HuH-7.5 (cell line): ENCODE results near the gene RXRB.
A peak's percentile ranks its signal among the peaks of the same experiment; 100 is the strongest.

Experiments
- DNase-seq: peaks from one replicate; pipeline ENCODE4 v3.0.0; 2011; ENCODE audit warnings: low spot score

RXRB gene

GRCh38 chr6:33176906-33177305, 23.6 kb downstream of the RXRB start:
- DNase-seq: no peak

- DNase-seq: no peak
These were observed 24.9 kb downstream of the RXRB start for GRCh38 chr6:33175436-33176069.

DNA sequence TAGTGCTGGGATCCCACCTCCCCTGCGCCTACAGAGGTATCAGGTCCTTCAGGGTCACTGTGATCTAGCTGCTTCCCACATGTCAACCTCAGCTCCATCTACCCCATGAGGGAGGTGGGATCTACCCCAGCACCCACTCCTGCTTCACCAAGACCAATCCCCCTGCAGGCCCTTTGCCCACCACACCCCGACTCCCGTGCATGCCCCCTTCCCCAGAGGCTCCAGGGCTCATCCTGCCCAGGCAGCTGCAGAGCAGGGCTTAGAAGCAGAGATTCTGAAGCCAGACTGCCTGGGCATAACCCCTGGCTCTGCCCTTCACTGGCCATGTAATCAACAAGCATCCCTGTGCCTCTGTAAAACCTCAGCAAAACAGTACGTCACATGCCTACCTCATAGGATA, 25.7 kb downstream of the RXRB start:
- no peak for DNase-seq

DNA sequence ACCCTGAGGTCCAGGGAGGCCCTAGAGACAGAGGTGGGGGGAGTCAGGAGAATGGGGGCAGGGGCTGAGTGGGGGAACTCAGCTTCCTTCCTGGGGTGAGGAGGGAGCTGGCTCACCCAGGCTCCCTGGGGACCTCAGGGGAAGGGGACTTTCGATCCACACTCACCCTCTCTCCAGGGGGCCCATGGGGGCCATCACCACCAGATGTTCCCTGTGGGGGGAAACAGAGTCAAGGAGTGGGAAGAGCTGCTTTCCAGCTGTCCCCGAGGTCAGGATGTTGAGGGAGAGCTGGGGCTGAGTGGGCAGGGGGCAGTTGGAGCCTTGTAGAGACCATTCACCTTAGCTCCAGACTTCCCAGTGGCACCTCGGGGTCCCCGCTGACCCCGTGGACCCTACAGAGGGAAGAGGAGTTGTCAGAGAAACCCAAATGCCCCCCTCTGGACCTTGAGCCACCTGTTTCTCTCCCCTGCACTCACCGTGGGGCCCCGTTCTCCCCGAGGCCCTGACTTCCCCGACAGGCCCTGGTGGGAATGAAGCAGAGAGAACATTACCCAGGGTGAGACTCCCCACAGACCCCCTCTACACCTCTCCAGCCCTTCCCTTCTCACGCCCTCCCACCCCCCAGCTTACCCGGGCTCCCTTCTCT, 26.8 kb downstream of the RXRB start:
- DNase-seq: no peak

- peak; percentile 63 for DNase-seq
These were observed 27.6 kb downstream of the RXRB start for GRCh38 chr6:33172688-33173534.

DNA sequence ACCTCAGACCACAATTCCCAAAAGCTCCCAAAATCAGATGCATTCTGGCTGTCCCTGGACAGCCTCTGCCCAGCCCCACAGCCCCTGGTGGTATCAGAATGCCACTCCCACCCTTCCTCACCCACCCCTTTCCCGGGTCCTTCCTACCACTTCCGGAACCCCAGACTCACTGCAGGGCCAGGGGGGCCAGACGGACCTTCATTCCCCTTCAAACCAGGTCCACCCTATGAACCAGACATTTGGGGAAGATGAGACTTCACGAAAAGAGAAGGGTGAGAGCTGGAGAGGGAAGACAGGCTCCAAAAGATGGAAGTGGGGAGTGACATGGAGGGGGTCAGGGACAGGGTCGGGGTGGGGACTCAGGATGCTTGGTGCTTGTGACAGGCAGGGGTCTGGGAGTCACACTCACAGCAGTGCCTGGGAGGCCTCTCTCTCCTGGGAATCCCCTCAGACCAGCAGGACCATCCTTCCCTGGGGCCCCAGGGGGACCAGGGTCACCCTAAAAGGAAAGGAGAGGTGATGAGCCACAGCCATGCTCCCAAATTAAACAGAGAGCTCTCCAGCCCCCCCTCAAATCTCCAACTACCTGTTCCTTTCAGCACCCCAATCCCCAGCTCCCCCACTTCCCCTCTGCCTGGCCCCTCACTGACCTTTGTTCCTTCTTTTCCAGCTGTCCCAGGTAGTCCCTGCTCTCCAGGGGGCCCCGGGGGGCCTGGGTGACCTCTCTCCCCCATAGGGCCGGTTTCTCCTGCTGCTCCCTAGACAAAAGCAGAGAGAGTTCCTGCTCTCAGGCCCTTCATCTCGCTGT, 28.4 kb downstream of the RXRB start:
- DNase-seq: no peak

- no peak for DNase-seq
These were observed 29.2 kb downstream of the RXRB start for GRCh38 chr6:33171016-33171879.

DNA sequence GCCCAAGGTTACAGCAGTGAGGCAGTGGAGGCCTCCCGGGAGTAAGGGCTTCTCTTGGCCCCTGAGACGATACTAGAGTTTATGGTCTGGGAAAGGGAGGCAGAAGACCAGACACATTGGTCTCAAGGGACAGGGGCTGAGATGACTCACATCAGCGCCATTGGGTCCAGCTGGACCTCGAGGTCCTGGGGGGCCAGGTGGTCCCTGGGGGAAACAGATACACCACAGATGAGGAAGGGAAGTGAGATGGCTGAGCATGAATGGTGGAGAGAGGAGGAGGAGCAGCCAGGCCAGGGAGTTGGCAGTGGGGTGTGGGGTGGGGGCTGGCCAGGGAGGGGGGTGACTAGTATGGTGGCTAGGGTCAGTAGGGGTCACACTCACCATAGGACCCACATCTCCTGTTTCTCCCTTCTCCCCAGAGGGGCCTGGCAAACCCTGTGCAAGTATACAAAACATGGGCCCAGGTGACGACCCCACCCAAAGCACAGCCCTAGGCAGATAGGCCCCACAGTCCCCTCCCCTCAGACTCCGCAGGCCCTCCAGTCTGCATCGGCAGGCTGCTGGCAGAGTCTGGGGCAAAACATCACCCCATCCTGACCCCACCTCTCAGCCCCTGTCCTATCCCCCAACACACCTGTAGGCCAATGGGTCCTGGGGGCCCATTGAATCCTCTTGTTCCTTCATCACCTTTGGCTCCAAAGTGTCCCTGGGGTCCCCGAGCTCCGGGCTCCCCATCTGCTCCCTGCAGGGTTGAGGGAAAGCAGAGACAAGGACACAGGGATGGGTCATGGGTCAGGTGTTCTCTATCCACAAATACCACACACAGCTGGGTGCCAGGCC, 30.1 kb downstream of the RXRB start:
- no peak for DNase-seq

DNA sequence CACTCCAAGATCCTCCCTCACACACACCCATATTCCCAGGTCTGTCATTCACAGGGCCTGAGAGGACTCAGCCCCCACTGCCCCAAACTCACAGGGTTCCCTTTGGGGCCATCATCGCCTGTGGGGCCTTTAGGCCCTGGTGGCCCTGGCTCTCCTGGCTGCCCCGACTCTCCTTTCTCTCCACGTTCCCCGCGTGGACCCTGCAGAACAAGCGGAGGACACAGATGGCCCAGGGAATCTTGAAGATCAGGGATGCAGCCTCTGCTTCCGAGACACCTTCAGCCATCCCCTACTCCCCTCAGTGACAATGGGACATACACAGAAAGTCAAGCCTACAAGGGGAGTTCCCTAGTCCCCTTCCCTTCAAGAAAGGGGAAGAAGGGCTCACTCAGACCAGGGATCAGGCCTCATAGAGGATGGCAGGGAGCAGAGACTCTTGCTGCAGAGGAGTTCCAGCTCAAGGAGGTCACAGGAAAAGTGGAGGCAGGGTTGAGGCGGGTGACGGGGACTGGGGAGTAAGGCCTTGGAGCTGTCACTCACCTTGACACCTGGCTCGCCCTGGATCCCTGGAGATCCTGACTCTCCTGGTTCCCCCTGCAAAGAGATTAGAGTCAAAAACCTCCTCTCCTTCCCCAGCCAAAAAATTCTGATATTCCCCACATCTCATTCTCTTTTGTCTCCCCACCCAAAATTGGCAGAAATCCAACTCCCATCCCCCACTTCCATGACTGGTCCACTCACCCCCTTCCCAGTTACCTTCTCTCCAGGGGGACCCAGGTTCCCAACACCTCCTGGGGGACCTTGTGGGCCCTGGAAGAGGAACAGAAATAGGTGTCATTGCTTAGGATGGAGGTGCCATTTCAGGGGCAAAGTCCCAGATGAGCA, 30.9 kb downstream of the RXRB start:
- no peak for DNase-seq

DNA sequence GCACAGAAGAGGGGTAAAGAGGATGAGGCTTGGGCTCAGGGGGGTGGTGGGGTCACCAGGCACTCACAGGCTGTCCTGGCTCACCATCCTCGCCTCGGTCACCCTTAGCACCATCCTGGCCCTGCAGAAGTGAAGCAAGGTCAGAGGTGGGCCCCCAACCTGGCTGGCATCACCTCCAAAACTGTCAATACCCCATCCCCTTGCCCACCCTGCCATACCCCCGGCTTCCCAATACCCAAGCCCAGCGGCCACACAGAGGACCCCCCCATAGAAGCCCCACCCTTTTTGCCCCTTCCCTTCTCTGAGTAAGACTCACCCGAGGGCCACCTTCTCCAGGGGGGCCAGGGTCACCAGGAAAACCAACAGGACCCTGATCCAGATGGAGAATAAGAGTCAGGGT, 31.8 kb downstream of the RXRB start:
- no peak for DNase-seq

DNA sequence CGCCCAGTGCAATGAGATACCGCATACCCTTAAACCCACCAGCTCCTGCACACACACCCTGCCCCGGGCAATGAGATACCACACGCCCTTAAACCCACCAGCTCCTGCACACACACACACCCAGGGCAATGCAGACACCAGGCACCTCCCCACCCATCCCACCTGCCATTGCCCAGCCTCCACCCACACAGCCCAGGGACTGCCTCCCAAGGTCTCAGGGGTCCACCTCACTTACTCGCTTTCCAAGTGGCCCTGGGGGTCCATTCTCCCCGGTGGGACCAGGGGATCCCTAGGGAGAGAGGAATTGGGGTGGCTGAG, 32.2 kb downstream of the RXRB start:
- no peak for DNase-seq

DNA sequence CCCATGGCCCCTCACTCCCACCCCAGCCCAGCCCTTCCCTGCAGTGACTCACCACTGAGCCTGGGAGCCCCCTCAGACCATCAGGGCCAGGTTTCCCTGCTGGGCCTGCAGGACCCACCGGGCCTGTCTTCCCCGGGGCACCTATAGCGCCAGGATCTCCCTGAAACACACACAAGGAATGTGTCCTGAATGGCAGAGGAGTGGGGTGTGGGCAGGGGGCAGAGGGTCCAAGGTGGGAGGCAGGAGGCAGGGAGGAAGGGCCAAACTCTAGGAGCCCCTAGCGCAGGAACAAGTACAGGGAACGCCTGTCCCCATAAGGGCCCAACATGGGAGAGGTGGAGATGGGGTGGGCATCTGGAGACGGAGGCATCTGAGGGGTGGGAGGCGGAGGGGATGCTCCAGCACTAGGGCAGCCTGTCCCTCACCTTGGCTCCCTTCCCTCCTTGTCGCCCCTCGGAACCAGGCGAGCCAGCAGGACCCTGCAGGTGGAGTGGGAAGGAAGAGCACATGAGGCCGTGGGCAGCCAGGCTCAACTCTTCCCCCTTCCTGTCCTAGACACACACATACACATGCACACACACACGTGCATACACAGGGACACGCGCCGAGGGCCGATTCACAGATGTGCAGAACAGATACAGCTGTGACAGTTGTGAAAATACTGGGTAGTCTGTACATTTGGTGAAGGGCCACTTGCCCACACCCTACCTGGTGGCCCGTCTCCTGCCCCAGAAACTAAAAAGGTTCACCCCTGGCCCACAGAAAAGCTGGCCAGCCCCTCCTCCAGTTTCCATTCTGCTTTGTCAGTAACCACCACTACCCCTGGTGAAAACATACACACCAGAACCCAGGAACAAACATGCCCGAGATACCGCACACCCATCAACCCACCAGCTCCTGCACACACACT, 32.8 kb downstream of the RXRB start:
- DNase-seq: no peak

DNA sequence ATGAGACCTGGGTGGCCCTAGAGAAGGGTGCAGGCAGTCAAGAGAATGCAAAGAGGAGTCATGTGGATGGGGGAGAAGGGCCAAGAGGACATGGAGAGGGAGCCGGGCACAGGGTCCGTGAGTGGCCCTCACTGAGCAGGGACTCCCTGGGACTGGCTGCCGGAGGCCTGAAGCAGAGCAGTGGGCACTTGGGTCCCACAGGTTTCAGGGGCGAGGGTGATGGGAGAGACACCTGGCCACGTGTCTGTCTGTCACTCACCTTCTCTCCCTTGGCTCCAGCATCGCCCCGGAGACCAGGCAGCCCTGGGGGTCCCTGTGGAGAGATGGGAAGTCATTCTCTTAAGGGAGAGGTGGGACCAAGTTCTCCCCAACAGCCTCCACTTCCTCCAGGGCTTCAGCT, 33.7 kb downstream of the RXRB start:
- no peak for DNase-seq

GRCh38 chr6:33166363-33166762, 34.1 kb downstream of the RXRB start:
- no peak for DNase-seq

- no peak for DNase-seq
These were observed 34.7 kb downstream of the RXRB start for GRCh38 chr6:33165581-33166258.

- DNase-seq: no peak
These were observed 35.6 kb downstream of the RXRB start for GRCh38 chr6:33164665-33165373.

GRCh38 chr6:33164176-33164575, 36.3 kb downstream of the RXRB start:
- DNase-seq: no peak
